Measurements from ENCODE around the gene SYNPO2. TPM values are rescaled to one million over a fixed set of nuclear protein-coding genes. Genes with fewer than 3 reads are reported as not detected.

SYNPO2 gene, protein sequence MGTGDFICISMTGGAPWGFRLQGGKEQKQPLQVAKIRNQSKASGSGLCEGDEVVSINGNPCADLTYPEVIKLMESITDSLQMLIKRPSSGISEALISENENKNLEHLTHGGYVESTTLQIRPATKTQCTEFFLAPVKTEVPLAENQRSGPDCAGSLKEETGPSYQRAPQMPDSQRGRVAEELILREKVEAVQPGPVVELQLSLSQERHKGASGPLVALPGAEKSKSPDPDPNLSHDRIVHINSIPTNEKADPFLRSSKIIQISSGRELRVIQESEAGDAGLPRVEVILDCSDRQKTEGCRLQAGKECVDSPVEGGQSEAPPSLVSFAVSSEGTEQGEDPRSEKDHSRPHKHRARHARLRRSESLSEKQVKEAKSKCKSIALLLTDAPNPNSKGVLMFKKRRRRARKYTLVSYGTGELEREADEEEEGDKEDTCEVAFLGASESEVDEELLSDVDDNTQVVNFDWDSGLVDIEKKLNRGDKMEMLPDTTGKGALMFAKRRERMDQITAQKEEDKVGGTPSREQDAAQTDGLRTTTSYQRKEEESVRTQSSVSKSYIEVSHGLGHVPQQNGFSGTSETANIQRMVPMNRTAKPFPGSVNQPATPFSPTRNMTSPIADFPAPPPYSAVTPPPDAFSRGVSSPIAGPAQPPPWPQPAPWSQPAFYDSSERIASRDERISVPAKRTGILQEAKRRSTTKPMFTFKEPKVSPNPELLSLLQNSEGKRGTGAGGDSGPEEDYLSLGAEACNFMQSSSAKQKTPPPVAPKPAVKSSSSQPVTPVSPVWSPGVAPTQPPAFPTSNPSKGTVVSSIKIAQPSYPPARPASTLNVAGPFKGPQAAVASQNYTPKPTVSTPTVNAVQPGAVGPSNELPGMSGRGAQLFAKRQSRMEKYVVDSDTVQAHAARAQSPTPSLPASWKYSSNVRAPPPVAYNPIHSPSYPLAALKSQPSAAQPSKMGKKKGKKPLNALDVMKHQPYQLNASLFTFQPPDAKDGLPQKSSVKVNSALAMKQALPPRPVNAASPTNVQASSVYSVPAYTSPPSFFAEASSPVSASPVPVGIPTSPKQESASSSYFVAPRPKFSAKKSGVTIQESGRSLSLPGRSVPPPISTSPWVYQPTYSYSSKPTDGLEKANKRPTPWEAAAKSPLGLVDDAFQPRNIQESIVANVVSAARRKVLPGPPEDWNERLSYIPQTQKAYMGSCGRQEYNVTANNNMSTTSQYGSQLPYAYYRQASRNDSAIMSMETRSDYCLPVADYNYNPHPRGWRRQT
- total RNA-seq (2022; extraction: Qiagen RNA extraction), result 0.68 to 1.1 TPM (median 1.0 TPM) in 5 replicates

DNA sequence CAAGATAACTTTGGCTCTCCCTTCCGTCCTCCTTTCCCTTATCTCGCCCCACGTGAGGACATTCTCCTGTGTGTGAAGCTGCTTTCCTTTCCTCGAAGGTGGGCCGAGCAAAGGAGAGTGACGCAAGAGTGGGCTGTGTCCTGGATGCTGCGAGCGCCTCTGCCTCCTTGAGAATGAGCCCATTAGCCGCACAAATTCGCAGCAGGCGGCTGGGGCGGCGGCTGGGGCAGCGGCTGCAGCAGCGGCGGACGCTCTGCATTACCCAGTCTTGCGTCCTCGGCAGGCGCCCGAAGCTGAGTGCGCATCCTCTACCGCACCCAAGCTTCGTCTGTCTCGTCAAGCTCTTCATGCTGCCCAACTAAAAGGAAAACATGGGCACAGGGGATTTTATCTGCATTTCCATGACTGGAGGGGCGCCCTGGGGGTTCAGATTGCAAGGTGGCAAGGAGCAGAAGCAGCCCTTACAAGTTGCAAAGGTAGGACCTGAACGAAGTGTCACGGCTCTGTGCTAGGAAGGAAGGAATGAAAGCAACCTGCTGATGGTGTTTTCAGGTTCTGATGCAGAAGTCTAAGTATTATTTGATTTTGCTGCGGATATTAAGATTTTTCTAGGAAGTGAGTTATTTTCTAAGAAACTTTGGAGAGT is at the start of gene SYNPO2:
SYNPO2 (plus strand) TSS at position 189 of the 646 bp plus-strand sequence; CDS start at position 372, 183 bp downstream.

Other genes starting within 250 kb of the SYNPO2 start
- 12.0 to 18.9 TPM (median 16.4 TPM) in 5 replicates for gene METTL14, start 203.5 kb upstream of the SYNPO2 start, total RNA-seq (2022; extraction: Qiagen RNA extraction)
- 14.9 to 19.9 TPM (median 15.8 TPM) in 5 replicates for gene SEC24D, start 52.7 kb upstream of the SYNPO2 start, total RNA-seq (2022; extraction: Qiagen RNA extraction)
- not detected in 5 replicates for gene MYOZ2, start 247.0 kb downstream of the SYNPO2 start, total RNA-seq (2022; extraction: Qiagen RNA extraction)

Data from A549 treated with Hydrocortisone at 1 μM for 4 hours (cell line).